RKO (cell line): ENCODE results near the gene MTRFR.
"Not testable (repeated sequence)": the region's sequence is repeated elsewhere in the genome, so short reads cannot be mapped to it uniquely, and the experiment has no call there.

ENCODE experiments used
- DNase-seq: peaks from one replicate; pipeline ENCODE4 v3.0.0-alpha.2; 2016; ENCODE audit warnings: low spot score

Gene MTRFR

DNA sequence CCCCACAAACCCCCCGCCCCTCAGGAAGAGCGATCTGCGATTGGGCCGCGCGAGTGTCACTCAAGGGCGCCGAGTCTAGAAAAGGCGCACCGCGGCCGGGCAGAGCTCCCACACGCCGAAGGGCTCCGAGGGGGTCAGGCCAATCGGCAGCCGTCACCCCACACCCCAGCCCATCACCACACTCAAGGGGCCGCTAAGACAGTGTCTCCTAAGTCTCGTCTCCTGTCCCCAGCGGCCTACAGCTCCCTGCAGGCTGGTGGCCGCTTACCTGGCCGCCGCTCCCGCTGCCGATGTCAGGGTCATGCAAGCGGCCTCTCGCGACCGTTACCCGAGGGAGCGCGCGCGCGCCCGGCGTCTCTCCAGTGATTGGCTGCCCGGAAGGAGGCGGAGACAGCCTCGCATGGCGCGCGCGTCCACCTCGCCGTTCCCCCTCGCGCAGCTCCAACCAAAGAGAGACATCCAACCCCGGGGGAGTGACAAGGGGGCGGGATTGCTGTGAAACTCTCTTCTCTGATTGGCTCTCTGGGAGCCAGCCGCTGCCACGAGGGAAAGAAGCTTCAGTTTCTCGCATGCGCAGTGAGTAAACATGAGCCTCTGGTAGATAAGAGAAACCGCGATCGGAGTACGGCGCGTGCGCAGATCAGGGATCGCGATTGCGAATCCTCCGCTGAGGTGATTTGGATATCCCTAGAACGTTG is at the start of gene MTRFR, which contains the start of gene MPHOSPH9:
TSS of gene MTRFR (plus strand) at position 630 of the 698 bp plus-strand sequence. CDS start 20,239 bp downstream, outside the sequence.
TSS of gene MPHOSPH9 (minus strand) at position 335 of the 698 bp plus-strand sequence. CDS start 2,777 bp downstream, outside the sequence.
- DNase-seq: peak; percentile 99

DNA sequence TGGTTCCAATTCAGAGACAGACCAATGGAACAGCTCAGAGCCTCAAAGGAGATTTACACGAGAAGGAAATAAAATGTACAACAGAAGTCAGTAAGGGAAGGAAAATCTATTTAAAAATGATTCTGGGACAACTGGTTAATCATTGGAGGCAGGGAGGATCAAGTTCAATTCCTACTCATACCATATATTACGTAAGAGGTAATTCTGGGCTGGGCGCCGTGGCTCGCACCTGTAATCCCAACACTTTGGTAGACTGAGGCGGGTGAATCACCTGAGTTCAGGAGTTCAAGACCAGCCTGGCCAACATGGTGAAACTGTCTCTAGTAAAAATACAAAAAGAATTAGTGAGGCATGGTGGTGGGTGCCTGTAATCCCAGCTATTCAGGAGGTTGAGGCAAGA is 45.6 kb upstream of the MTRFR start:
- no peak for DNase-seq

GRCh38 chr12:123199936-123200335 is 33.3 kb upstream of the MTRFR start:
- DNase-seq: no peak

- DNase-seq: no peak
These were observed 32.8 kb upstream of the MTRFR start for GRCh38 chr12:123200414-123200813.

- not testable (repeated sequence) for DNase-seq
These were observed 26.4 kb upstream of the MTRFR start for GRCh38 chr12:123206794-123207193.

DNA sequence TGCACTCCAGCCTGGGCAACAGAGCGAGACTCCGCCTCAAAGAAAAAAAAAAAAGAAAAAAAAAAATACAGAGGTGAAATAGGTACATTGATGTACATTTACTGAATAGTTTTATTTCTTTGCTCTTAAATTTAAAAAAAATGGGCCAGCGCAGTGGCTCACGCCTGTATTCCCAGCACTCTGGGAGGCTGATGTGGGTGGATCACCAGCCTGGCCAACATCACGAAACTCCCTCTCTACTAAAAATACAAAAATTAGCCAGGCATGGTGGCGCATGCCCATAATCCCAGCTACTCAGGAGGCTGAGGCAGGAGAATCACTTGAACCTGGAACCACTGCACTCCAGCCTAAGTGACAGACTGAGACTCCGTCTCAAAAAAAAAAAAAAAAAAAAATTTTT is 25.4 kb upstream of the MTRFR start:
- DNase-seq: not testable (repeated sequence)

- DNase-seq: no peak
These were observed 10.0 kb upstream of the MTRFR start for GRCh38 chr12:123223241-123223668.

GRCh38 chr12:123225443-123225842 is 7.8 kb upstream of the MTRFR start:
- no peak for DNase-seq

DNA sequence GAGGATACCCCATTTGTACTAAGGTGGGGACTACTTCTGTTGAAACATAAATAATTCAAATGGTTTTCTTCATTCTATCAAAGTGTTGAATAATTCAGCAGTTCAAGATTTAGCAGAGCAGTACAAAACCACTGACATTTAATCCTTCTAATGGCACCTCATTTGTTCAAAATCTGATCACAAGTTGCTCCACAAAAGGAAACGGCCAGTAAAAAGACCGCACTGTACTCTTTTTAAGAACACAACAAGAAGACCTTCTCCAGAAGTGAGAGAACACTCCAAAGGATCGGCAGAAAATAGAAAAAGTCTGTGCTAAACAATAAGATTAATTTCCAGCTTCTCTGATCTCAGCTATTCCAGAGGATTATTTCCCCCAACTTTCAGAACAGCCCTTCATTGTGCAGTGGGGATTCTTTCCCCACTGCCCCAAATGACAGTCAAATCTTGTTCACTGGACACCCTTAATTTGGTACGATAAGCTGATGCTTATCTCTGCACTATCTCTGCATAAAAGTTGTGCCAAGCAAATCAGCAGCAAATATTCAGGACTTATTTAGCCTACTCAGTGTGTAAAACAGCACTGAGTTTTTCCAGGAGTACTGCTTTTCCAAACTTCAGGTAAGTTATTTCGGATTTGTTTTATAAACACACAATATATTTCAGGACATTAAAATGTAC is 5.5 kb upstream of the MTRFR start:
- DNase-seq: no peak

DNA sequence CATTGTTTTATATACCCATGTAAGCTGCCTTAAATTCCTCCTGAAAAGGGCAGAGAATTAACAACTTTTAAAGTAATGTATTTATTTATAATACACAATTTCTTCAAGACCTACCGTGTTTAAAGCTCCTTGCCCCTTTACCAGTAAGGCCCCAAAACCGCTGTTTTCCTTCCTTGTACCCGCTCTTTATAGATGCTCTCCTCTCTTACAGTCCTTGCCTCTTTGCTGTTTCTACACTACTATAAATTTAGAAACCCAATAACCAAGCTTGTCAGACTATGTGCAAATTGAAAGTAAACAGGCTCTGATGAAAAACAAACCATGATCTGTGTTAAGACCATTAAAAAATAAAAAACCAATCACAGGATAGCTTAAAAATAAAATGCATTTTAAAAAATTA is 4.2 kb upstream of the MTRFR start:
- DNase-seq: no peak

- DNase-seq: no peak
These were observed 1.3 kb upstream of the MTRFR start for GRCh38 chr12:123231931-123232330.

DNA sequence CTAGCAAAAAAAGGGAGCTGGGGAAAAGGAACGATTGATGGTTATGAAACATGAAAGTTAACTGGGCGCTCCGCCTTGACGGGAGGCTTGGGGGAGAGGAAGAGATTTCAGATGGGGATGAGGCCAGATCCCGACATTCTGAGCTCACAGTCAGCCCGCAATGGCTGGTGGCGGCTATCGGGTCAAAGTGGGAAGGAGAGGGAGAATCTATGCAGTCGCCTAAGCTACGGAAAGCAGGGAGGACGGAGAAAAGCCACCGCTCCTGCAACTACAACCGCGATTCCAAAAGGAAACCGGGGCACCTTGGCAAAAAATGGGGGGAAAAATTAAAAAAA is 797 bp upstream of the MTRFR start:
- DNase-seq: no peak

GRCh38 chr12:123233505-123234308 is 471 bp downstream of the MTRFR start:
- peak; percentile 24 for DNase-seq

GRCh38 chr12:123237646-123238329 is 4.6 kb downstream of the MTRFR start:
- DNase-seq: peak; percentile 83

DNA sequence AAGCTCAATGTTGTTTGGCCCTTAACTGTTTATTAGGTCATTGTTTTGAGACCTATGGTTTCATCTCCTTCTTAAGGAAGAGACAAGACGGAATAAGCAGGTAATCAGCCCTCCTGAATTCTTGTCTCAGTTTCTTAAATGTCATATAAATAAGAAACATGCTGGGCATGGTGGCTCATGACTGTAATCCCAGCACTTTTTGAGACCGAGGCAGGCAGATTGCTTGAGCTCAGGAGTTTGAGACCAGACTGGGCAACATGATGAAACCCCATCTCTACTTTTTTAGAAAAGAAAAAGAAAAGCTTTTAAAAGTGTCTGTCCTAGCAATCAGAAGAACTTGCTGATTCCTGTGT is 5.1 kb downstream of the MTRFR start:
- no peak for DNase-seq

DNA sequence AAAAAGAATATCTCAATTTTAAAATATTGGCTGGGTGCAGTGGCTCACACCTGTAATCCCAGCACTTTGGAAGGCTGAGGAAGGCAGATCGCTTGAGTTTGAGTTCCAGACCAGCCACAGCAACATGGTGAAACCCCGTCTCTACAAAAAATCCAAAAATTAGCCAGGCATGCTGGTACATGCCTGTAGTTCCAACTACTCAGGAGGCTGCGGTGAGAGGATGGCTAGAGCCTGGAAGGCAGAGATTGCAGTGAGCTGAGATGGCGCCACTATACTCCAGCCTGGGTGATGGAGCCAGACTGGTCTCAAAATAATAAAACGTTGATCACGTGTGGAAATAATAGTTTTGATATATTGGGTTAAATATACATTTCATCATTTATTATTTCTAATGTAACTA is 5.7 kb downstream of the MTRFR start:
- no peak for DNase-seq

GRCh38 chr12:123242116-123242904 is 9.1 kb downstream of the MTRFR start:
- DNase-seq: no peak

DNA sequence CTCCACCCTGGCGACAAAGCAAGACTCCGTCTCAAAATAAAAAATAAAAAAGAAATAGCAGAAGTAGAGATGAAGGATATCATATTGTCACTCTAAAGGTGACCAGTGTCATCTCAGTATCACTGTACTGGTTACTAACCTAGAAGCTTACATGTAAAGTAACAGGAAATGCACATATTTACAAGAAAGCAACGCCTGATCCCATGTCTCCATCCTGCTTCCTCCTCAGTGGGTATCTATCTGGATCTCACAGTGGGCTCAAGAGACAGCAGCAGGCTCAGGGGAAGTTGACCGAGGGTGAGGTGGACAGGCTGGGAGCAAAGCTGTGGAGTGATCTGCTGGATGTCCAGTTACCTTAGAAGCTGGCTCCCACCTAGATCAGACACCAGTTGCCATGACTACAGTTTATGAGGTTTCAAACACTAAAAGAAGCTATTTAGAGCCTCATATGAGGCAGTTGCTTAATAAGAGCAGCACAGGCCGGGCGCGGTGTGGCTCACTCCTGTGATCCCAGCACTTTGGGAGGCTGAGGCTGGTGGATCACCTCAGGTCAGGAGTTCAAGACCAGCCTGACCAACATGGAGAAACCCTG is 10.5 kb downstream of the MTRFR start:
- no peak for DNase-seq

DNA sequence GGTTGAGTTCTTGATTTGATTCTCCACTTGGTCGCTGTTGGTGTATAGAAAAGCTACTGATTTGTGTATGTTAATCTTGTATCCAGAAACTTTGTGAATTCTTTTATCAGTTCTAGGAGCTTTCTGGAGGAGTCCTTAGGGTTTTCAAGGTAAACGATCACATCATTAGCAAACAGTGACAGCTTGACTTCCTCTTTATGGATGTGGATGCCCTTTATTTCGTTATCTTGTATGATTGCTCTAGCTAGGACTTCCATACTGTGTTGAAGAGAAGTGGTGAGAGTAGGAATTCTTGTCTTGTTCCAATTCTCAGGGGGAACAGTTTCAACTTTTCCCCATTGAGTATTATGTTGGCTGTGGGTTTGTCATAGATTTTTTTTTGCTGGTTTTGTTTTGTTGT is 12.4 kb downstream of the MTRFR start:
- DNase-seq: no peak

GRCh38 chr12:123248129-123248528 is 14.9 kb downstream of the MTRFR start:
- DNase-seq: not testable (repeated sequence)
